Heart left ventricle (tissue), 16 donors: ENCODE data around the gene BSPRY. TPM values are rescaled to one million over a fixed set of nuclear protein-coding genes. Genes with fewer than 3 reads are reported as not detected.

ENCODE experiments used
- ATAC-seq, 4 donors: fragments of 200-7000 bp; cut with Tn5 transposase; one replicate each; pipeline ENCODE4 v1.9.1; 2020 to 2022; ENCODE audit warnings: moderate library complexity in 4 of 4, mild to moderate bottlenecking in 3 of 4, moderate number of reproducible peaks in 1 of 4
- DNase-seq, 5 donors: peaks; one replicate each; pipeline ENCODE4 v3.0.0-alpha.2; 2020
- H3K27ac ChIP-seq, 12 donors: fragments of 200-600 bp; sonication (generic) in 4 of 12; one replicate each; pipeline versions ENCODE4 v1.5.0 to v1.8.0; 2016 to 2022; ENCODE audit warnings: mild to moderate bottlenecking in 2 of 12
- H3K27me3 ChIP-seq, 9 donors: fragments of 200-600 bp; sonication (generic) in 2 of 9; one replicate each; pipeline versions ENCODE4 v1.5.1 to v1.8.0; 2016 to 2022; ENCODE audit warnings: mild to moderate bottlenecking in 3 of 9
- H3K36me3 ChIP-seq, 9 donors: fragments of 200-600 bp; sonication (generic) in 2 of 9; one replicate each; pipeline versions ENCODE4 v1.5.0 to v1.8.0; 2018 to 2022; ENCODE audit warnings: mild to moderate bottlenecking in 2 of 9
- H3K4me1 ChIP-seq, 12 donors: fragments of 200-600 bp; sonication (generic) in 4 of 12; one replicate each; pipeline versions ENCODE4 v1.5.0 to v1.8.0; 2016 to 2022; ENCODE audit warnings: mild to moderate bottlenecking in 3 of 12
- H3K4me3 ChIP-seq, 12 donors: fragments of 200-600 bp; sonication (generic) in 4 of 12; one replicate each; pipeline versions ENCODE4 v1.5.0 to v1.8.0; 2017 to 2022; ENCODE audit warnings: mild to moderate bottlenecking in 9 of 12, moderate library complexity in 4 of 12
- H3K9me3 ChIP-seq, 12 donors: fragments of 200-600 bp; sonication (generic) in 4 of 12; one replicate each; pipeline versions ENCODE4 v1.5.0 to v1.8.0; 2016 to 2022; ENCODE audit warnings: mild to moderate bottlenecking in 1 of 12
- POLR2A ChIP-seq, 2 donors: fragments of 450-650 bp; IDR thresholded peaks; one replicate each; pipeline ENCODE4 v1.6.1; 2017; ENCODE audit warnings: antibody characterized with exemption in 2 of 2, mild to moderate bottlenecking in 2 of 2, moderate library complexity in 2 of 2
- WGBS, 4 donors: extraction: QIAGEN DNeasy Blood & Tissue Kit in 2 of 4; methylation state at CpG; one replicate each; pipeline versions ENCODE4 v1.1.5 to v1.1.7; 2013 to 2018; 5-methylcytosine and 5-hydroxymethylcytosine counted together
- intact Hi-C, 10 donors: fragments of 100-400 bp; cut with DNase I; formaldehyde crosslinking; loops; one replicate each; pipeline versions ENCODE4 v1.11.1 to v1.14.2; 2022
- long read RNA-seq, 3 donors: library from polyadenylated mRNA; unstranded; transcript quantifications; one replicate each; pipeline ENCODE4 v2.0.0, GENCODE V29; 2020 to 2021
- polyA plus RNA-seq, 2 donors: library from polyadenylated mRNA; stranded (reverse); fragments of 200-250 nt; gene quantifications; one replicate each; pipeline ENCODE4 v1.2.3, GENCODE V29; 2013
- total RNA-seq, 9 donors: library from RNA; depleted of rRNA in 2 of 9; stranded (reverse); fragments of >200 nt in 2 of 9; fragmentation: NEBNext Ultra II Directional in 3 of 9; extraction: Animal tissue kit (Norgen Biotek cat#: 25700) in 3 of 9; gene quantifications; one replicate each; pipeline versions ENCODE4 v1.1.0 to v1.2.4, GENCODE V29; 2016 to 2023
- TF ChIP-seq, protein P1 (sequence below), 12 donors: fragments of 200-600 bp; sonication (generic) in 4 of 12; IDR thresholded peaks; one replicate each; pipeline versions ENCODE4 v1.5.0 to v1.8.0; 2018 to 2022; ENCODE audit warnings: antibody characterized with exemption in 12 of 12, mild to moderate bottlenecking in 5 of 12
- donor health status: ischemic (EF 13 %, LVEDD 7.1; RV severe dilation, severe dysfunction).
- donor health status: healthy with polysubstance abuse.
- donor health status: DM: no; HTN: yes; CAD: no.
- donor health status: DM: no; HTN: no; CAD: no.
- donor health status: ischemic (EF 25% LVEDD 6.9; RV normal size, moderate dysfunction).
- donor health status: ischemic (EF 25% LVEDD 5.7; RV mildly dilated, moderate dysfunction).
- donor health status: healthy.
- donor health status: DM: yes; HTN: yes; CAD: no.
- donor health status: ischemic (EF 35%, LVEDD 5.7; RV mildly dilated, moderate dysfunction).
- donor health status: nonischemic (EF 11% LVEDD 7.7; RV severe dilation, severe dysfunction).
- donor health status: DM: yes; HTN: yes; CAD: no.
- donor health status: PGD.
- donor health status: ischemic (EF 29% LVEDD 5.4; RV normal size, mild dysfunction).
- donor health status: nonischemic (EF 23%, LVEDD 6.1; RV moderate dilation, normal function).

BSPRY gene
- total RNA-seq, result 1 to 10 TPM in 7 of 9 donors, under 1 TPM in 1, not detected in 1; 0.39 to 7.6 (median 1.7) TPM
- polyA plus RNA-seq, result 1 to 10 TPM in 1 of 2 donors, under 1 TPM in 1; 0.80 to 3.8 TPM
- long read RNA-seq, donor 1, partial matches to known transcripts, result 0 of 1 reads
- long read RNA-seq, donor 1, other reads (novel, unspliced or antisense), result 0 of 1 reads
- long read RNA-seq, donor 2, partial matches to known transcripts, result 0 of 3 reads
- long read RNA-seq, donor 2, other reads (novel, unspliced or antisense), result 0 of 3 reads
- long read RNA-seq, donor 3, partial matches to known transcripts, result 0 of 5 reads
- long read RNA-seq, donor 3, other reads (novel, unspliced or antisense), result 2 of 5 reads

- ATAC-seq, result peak in 3 of 4 donors; percentile 17 to 56 (median 30)
- no peak for TF ChIP-seq POLR2A (IDR thresholded peaks at IDR 0.05)
- TF ChIP-seq, protein P1, sequence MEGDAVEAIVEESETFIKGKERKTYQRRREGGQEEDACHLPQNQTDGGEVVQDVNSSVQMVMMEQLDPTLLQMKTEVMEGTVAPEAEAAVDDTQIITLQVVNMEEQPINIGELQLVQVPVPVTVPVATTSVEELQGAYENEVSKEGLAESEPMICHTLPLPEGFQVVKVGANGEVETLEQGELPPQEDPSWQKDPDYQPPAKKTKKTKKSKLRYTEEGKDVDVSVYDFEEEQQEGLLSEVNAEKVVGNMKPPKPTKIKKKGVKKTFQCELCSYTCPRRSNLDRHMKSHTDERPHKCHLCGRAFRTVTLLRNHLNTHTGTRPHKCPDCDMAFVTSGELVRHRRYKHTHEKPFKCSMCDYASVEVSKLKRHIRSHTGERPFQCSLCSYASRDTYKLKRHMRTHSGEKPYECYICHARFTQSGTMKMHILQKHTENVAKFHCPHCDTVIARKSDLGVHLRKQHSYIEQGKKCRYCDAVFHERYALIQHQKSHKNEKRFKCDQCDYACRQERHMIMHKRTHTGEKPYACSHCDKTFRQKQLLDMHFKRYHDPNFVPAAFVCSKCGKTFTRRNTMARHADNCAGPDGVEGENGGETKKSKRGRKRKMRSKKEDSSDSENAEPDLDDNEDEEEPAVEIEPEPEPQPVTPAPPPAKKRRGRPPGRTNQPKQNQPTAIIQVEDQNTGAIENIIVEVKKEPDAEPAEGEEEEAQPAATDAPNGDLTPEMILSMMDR (IDR thresholded peaks at IDR 0.05), result no peak
- 1 to 3% (median 2%) methylated on average over 48 to 71 of the region's 71 CpGs for WGBS, 4 donors
- no peaks in the 10 kb centered on the region for H3K36me3 ChIP-seq
- intact Hi-C loops, result loop anchor here in 2 of 10 donors (10.0 kb wide), 2 partner anchors 45 to 75 kb away; partner anchors contain the start of genes CDC26 (in 1 of the 2) and PRPF4 (in 1 of the 2)
- peaks cover 0 to 31% (median 10%) of the 10 kb centered on the region in 9 donors for H3K27me3 ChIP-seq
- H3K4me1 ChIP-seq, result peaks cover 0 to 17% (median 7%) of the 10 kb centered on the region in 12 donors
- no peak for DNase-seq
- H3K9me3 ChIP-seq, result no peaks in the 10 kb centered on the region
- H3K4me3 ChIP-seq, result peak within 1 kb of the TSS; percentile 22 to 64 (median 50)
- no peak within 1 kb of the TSS for H3K27ac ChIP-seq
Observed at GRCh38 chr9:113349445-113350094, at the start of gene BSPRY. Gene BSPRY (plus strand): TSS chr9:113349541. CDS start chr9:113349580, 39 bp downstream.

DNA sequence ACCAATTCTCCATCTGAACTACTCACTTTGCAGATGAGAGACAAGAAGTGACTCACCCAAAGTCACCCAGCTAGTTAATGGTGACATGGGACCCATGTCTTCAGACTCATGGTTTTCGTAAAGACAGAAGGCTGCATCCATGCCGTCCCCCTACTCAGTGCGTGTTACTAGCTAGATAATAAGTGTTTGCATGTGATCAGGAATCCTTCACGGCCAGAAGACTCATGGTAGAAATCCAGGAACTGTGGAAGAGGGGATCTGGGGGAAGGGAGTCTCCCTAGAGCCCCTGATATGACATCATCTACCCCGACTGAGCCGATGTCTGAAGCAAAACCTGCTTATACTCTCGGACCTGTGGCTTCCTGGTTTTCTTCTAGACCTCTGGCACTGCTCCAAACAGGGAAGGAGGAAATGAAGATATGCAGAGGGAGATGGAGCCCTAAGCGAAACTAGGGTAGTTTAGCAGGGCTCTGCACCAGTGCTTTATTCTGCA, 49.5 kb upstream of the BSPRY start:
- DNase-seq (peak in 1 of 5 donors; percentile 17), ATAC-seq (peak in 3 of 4 donors; percentile 25 to 38 (median 32))
- H3K4me1 ChIP-seq, result peaks cover 0 to 9% (median 0%) of the 10 kb centered on the region in 12 donors
- 32 to 46% (median 38%) methylated on average over 8 of the region's 8 CpGs for WGBS, 4 donors
- intact Hi-C loops, result loop anchor here in 3 of 10 donors (10.0 kb wide), 3 partner anchors 295 to 365 kb away; no protein-coding TSS in a partner anchor
- H3K4me3 ChIP-seq, result no peak overlapping the region
- H3K27me3 ChIP-seq, result no peaks in the 10 kb centered on the region
- no peak overlapping the region for H3K27ac ChIP-seq
- TF ChIP-seq, protein P1 (IDR thresholded peaks at IDR 0.05), result no peak
- TF ChIP-seq POLR2A (IDR thresholded peaks at IDR 0.05), result no peak
- no peaks in the 10 kb centered on the region for H3K9me3 ChIP-seq
- no peaks in the 10 kb centered on the region for H3K36me3 ChIP-seq

GRCh38 chr9:113301548-113301947, 47.8 kb upstream of the BSPRY start:
- no peak overlapping the region for H3K27ac ChIP-seq
- no peak for ATAC-seq
- H3K4me1 ChIP-seq, result peaks cover 0 to 9% (median 0%) of the 10 kb centered on the region in 12 donors
- DNase-seq, result no peak
- WGBS, 4 donors, result 85 to 90% (median 89%) methylated on average over 8 of the region's 8 CpGs
- no peaks in the 10 kb centered on the region for H3K9me3 ChIP-seq
- no peaks in the 10 kb centered on the region for H3K27me3 ChIP-seq
- TF ChIP-seq POLR2A (IDR thresholded peaks at IDR 0.05), result no peak
- TF ChIP-seq, protein P1 (IDR thresholded peaks at IDR 0.05), result no peak
- no peak overlapping the region for H3K4me3 ChIP-seq
- H3K36me3 ChIP-seq, result no peaks in the 10 kb centered on the region
- intact Hi-C loops, result loop anchor here in 2 of 10 donors (10.0 kb wide), 2 partner anchors 293 to 353 kb away; no protein-coding TSS in a partner anchor
